ENCODE results near the gene SEMA3A.

SEMA3A gene

GRCh38 chr7:84161398-84161797, 33.2 kb downstream of the SEMA3A start:
- no peaks in the 10 kb centered on the region for H3K36me3 ChIP-seq (replicated peaks; ENCODE audit: low read depth, low read length)

GRCh38 chr7:84159435-84159834, 35.2 kb downstream of the SEMA3A start:
- Histone ChIP-seq H3K36me3 (replicated peaks; ENCODE audit: low read depth, low read length) (no peaks in the 10 kb centered on the region), H2AFZ (ENCODE audit: low read depth, low read length) (no peak overlapping the region), H3K9me3 (ENCODE audit: insufficient read depth, low read length) (no peaks in the 10 kb centered on the region), H3K4me1 (ENCODE audit: low read length) (no peaks in the 10 kb centered on the region), H4K20me1 (ENCODE audit: insufficient read depth, low read length) (no peaks in the 10 kb centered on the region), H3K4me3 (ENCODE audit: low read length) (no peak overlapping the region), H3K27ac (ENCODE audit: low read length) (no peak overlapping the region), H3K27me3 (ENCODE audit: low read depth, low read length) (no peaks in the 10 kb centered on the region), H3K4me2 (ENCODE audit: low read length) (no peak overlapping the region), H3K79me2 (ENCODE audit: low read length) (no peaks in the 10 kb centered on the region), H3K9ac (ENCODE audit: low read length) (no peak overlapping the region)
- no peak for TF ChIP-seq CTCF (IDR thresholded peaks at IDR 0.05; ENCODE audit: low read depth, low read length)
- no peak for TF ChIP-seq EZH2phosphoT487 (IDR thresholded peaks at IDR 0.05; ENCODE audit: low read depth)

More at GRCh38 chr7:84161398-84161797, 33.2 kb downstream of the SEMA3A start:
- no peaks in the 10 kb centered on the region for H3K4me1 ChIP-seq (ENCODE audit: low read length)
- H3K79me2 ChIP-seq (ENCODE audit: low read length) = no peaks in the 10 kb centered on the region
- no peak overlapping the region for H3K4me2 ChIP-seq (ENCODE audit: low read length)
- no peaks in the 10 kb centered on the region for H3K9me3 ChIP-seq (ENCODE audit: insufficient read depth, low read length)
- no peak overlapping the region for H3K27ac ChIP-seq (ENCODE audit: low read length)
- no peak overlapping the region for H2AFZ ChIP-seq (ENCODE audit: low read depth, low read length)
- TF ChIP-seq CTCF (IDR thresholded peaks at IDR 0.05; ENCODE audit: low read depth, low read length) = no peak
- H3K4me3 ChIP-seq (ENCODE audit: low read length) = no peak overlapping the region
- no peaks in the 10 kb centered on the region for H4K20me1 ChIP-seq (ENCODE audit: insufficient read depth, low read length)
- no peak overlapping the region for H3K9ac ChIP-seq (ENCODE audit: low read length)
- H3K27me3 ChIP-seq (ENCODE audit: low read depth, low read length) = no peaks in the 10 kb centered on the region

- Histone ChIP-seq H3K4me2 (ENCODE audit: low read length) (no peak overlapping the region), H4K20me1 (ENCODE audit: insufficient read depth, low read length) (no peaks in the 10 kb centered on the region), H3K27me3 (ENCODE audit: low read depth, low read length) (no peaks in the 10 kb centered on the region), H3K9me3 (ENCODE audit: insufficient read depth, low read length) (no peaks in the 10 kb centered on the region), H3K9ac (ENCODE audit: low read length) (no peak overlapping the region), H3K36me3 (replicated peaks; ENCODE audit: low read depth, low read length) (no peaks in the 10 kb centered on the region), H3K4me3 (ENCODE audit: low read length) (no peak overlapping the region), H3K4me1 (ENCODE audit: low read length) (no peaks in the 10 kb centered on the region), H3K27ac (ENCODE audit: low read length) (no peak overlapping the region), H2AFZ (ENCODE audit: low read depth, low read length) (no peak overlapping the region), H3K79me2 (ENCODE audit: low read length) (no peaks in the 10 kb centered on the region)
- TF ChIP-seq EZH2phosphoT487 (IDR thresholded peaks at IDR 0.05; ENCODE audit: low read depth) (no peak), CTCF (IDR thresholded peaks at IDR 0.05; ENCODE audit: low read depth, low read length) (no peak)
Measured at GRCh38 chr7:84157171-84157570, 37.4 kb downstream of the SEMA3A start.

- Histone ChIP-seq H4K20me1 (ENCODE audit: insufficient read depth, low read length) (no peaks in the 10 kb centered on the region), H3K4me3 (ENCODE audit: low read length) (no peak overlapping the region), H3K36me3 (replicated peaks; ENCODE audit: low read depth, low read length) (no peaks in the 10 kb centered on the region), H3K27ac (ENCODE audit: low read length) (no peak overlapping the region), H3K9me3 (ENCODE audit: insufficient read depth, low read length) (no peaks in the 10 kb centered on the region), H3K4me2 (ENCODE audit: low read length) (no peak overlapping the region), H3K79me2 (ENCODE audit: low read length) (no peaks in the 10 kb centered on the region), H3K4me1 (ENCODE audit: low read length) (no peaks in the 10 kb centered on the region), H3K27me3 (ENCODE audit: low read depth, low read length) (no peaks in the 10 kb centered on the region), H3K9ac (ENCODE audit: low read length) (no peak overlapping the region), H2AFZ (ENCODE audit: low read depth, low read length) (no peak overlapping the region)
- TF ChIP-seq EZH2phosphoT487 (IDR thresholded peaks at IDR 0.05; ENCODE audit: low read depth) (no peak), CTCF (IDR thresholded peaks at IDR 0.05; ENCODE audit: low read depth, low read length) (no peak)
Measured at GRCh38 chr7:84154991-84155781, 39.4 kb downstream of the SEMA3A start.

Data from OCI-LY3 (cell line).